ENCODE data around the gene SNX19.

- TF ChIP-seq TAF1 (IDR thresholded peaks at IDR 0.05; ENCODE audit: borderline replicate concordance, low read depth, low read length) (no peak), EP300 (IDR thresholded peaks at IDR 0.05; ENCODE audit: borderline replicate concordance in 1 of 2, low read depth in 1 of 2, low read length in 1 of 2) (no peak), RXRA (IDR thresholded peaks at IDR 0.05; ENCODE audit: borderline replicate concordance, low read depth) (no peak), MAX (IDR thresholded peaks at IDR 0.05; ENCODE audit: low read depth) (no peak), EZH2phosphoT487 (IDR thresholded peaks at IDR 0.05; ENCODE audit: borderline replicate concordance, low read depth) (no peak), TCF12 (IDR thresholded peaks at IDR 0.05) (no peak), POLR2AphosphoS5 (IDR thresholded peaks at IDR 0.05; ENCODE audit: low read depth, low read length) (no peak), YY1 (IDR thresholded peaks at IDR 0.05; ENCODE audit: low read depth) (no peak), SIN3A (IDR thresholded peaks at IDR 0.05; ENCODE audit: borderline replicate concordance, low read depth, low read length) (no peak), SMC3 (IDR thresholded peaks at IDR 0.05; ENCODE audit: low read depth, low read length) (no peak), FOSL2 (IDR thresholded peaks at IDR 0.05; ENCODE audit: borderline replicate concordance, low read depth) (no peak), PBX3 (IDR thresholded peaks at IDR 0.05) (no peak)
- TF ChIP-seq, protein P1, sequence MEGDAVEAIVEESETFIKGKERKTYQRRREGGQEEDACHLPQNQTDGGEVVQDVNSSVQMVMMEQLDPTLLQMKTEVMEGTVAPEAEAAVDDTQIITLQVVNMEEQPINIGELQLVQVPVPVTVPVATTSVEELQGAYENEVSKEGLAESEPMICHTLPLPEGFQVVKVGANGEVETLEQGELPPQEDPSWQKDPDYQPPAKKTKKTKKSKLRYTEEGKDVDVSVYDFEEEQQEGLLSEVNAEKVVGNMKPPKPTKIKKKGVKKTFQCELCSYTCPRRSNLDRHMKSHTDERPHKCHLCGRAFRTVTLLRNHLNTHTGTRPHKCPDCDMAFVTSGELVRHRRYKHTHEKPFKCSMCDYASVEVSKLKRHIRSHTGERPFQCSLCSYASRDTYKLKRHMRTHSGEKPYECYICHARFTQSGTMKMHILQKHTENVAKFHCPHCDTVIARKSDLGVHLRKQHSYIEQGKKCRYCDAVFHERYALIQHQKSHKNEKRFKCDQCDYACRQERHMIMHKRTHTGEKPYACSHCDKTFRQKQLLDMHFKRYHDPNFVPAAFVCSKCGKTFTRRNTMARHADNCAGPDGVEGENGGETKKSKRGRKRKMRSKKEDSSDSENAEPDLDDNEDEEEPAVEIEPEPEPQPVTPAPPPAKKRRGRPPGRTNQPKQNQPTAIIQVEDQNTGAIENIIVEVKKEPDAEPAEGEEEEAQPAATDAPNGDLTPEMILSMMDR (IDR thresholded peaks at IDR 0.05), result no peak
- TF ChIP-seq, protein P2, sequence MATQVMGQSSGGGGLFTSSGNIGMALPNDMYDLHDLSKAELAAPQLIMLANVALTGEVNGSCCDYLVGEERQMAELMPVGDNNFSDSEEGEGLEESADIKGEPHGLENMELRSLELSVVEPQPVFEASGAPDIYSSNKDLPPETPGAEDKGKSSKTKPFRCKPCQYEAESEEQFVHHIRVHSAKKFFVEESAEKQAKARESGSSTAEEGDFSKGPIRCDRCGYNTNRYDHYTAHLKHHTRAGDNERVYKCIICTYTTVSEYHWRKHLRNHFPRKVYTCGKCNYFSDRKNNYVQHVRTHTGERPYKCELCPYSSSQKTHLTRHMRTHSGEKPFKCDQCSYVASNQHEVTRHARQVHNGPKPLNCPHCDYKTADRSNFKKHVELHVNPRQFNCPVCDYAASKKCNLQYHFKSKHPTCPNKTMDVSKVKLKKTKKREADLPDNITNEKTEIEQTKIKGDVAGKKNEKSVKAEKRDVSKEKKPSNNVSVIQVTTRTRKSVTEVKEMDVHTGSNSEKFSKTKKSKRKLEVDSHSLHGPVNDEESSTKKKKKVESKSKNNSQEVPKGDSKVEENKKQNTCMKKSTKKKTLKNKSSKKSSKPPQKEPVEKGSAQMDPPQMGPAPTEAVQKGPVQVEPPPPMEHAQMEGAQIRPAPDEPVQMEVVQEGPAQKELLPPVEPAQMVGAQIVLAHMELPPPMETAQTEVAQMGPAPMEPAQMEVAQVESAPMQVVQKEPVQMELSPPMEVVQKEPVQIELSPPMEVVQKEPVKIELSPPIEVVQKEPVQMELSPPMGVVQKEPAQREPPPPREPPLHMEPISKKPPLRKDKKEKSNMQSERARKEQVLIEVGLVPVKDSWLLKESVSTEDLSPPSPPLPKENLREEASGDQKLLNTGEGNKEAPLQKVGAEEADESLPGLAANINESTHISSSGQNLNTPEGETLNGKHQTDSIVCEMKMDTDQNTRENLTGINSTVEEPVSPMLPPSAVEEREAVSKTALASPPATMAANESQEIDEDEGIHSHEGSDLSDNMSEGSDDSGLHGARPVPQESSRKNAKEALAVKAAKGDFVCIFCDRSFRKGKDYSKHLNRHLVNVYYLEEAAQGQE (IDR thresholded peaks at IDR 0.05; ENCODE audit: low read depth, low read length), result no peak
Measured at GRCh38 chr11:130852589-130852988, 63.7 kb downstream of the SNX19 start.

Measured in SK-N-SH (cell line).